OCI-LY3 (cell line): ENCODE measurements around the gene NLGN2.

Experiments used
- CTCF ChIP-seq: fragments of 200-600, 300-600 bp; sonication (generic); IDR thresholded peaks from 2 replicates; pipeline ENCODE4 v1.5.1; 2014; ENCODE audit warnings: antibody characterized with exemption, low read length, low read depth
- EZH2phosphoT487 ChIP-seq: fragments of 200-600 bp; shearing (Covaris generic); IDR thresholded peaks from 2 replicates; pipeline ENCODE4 v1.6.1; 2018; ENCODE audit warnings: antibody characterized with exemption, mixed run types, low read depth

- TF ChIP-seq CTCF (no peak), EZH2phosphoT487 (no peak)
Observed at GRCh38 chr17:7409716-7410115, 2.1 kb downstream of the NLGN2 start.
